ENCODE data around the gene LIN28A.

GRCh38 chr1:26389604-26390247 is 20.9 kb upstream of the LIN28A start:
- TF ChIP-seq CTCF (IDR thresholded peaks at IDR 0.05) = no peak
- TF ChIP-seq POLR2AphosphoS5 (IDR thresholded peaks at IDR 0.05) = no peak
- TF ChIP-seq POLR2A (IDR thresholded peaks at IDR 0.05) = no peak
- no peak for TF ChIP-seq EP300 (IDR thresholded peaks at IDR 0.05)

Measured in gastroesophageal sphincter (tissue), 3 donors.